Neural progenitor cell (in vitro differentiated cells): ENCODE results near the gene DCHS1.
A peak's percentile ranks its signal among the peaks of the same experiment; 100 is the strongest.

Experiments used
- CTCF ChIP-seq: fragments of 200-600 bp; sonication (generic); IDR thresholded peaks from 2 replicates; pipeline ENCODE4 v1.5.1; 2017; ENCODE audit warnings: antibody characterized with exemption, mild to moderate bottlenecking
- EZH2phosphoT487 ChIP-seq: fragments of 200-600 bp; sonication (generic); IDR thresholded peaks from 2 replicates; pipeline ENCODE4 v1.6.1; 2017; ENCODE audit warnings: antibody characterized with exemption

GRCh38 chr11:6603287-6604080, 52.1 kb downstream of the DCHS1 start, which contains the start of the genes ILK and RRP8:
- TF ChIP-seq CTCF (peak; percentile 24), EZH2phosphoT487 (peak; percentile 36)
